ENCODE data around the gene DUSP16.

DUSP16 gene

GRCh38 chr12:12498210-12498609 lies 64.5 kb downstream of the DUSP16 start:
- no peak for DNase-seq (ENCODE audit: extremely low spot score)
- TF ChIP-seq CTCF (IDR thresholded peaks at IDR 0.05; ENCODE audit: control extremely low read depth, extremely low read depth, low read depth, missing control alignments): no peak
- ChIA-PET POLR2A (no interaction called here), CTCF (interaction anchor here (1.7 kb wide), 1 partner anchor 11 kb away, joined by 4 read pairs; no protein-coding TSS in a partner anchor)

GRCh38 chr12:12495536-12495935 lies 67.1 kb downstream of the DUSP16 start:
- POLR2A ChIA-PET: no interaction called here
- CTCF ChIA-PET: interaction anchor here (1.1 to 2.0 kb wide), 4 partner anchors 9 to 60 kb away, joined by 3 to 6 read pairs (median 4); no protein-coding TSS in a partner anchor
- TF ChIP-seq CTCF (IDR thresholded peaks at IDR 0.05; ENCODE audit: control extremely low read depth, extremely low read depth, low read depth, missing control alignments): no peak
- no peak for DNase-seq (ENCODE audit: extremely low spot score)

- DNase-seq (ENCODE audit: extremely low spot score): no peak
- ChIA-PET CTCF (interaction anchor here (4.0 kb wide), 1 partner anchor 11 kb away, joined by 13 read pairs; no protein-coding TSS in a partner anchor), POLR2A (no interaction called here)
- no peak for TF ChIP-seq CTCF (IDR thresholded peaks at IDR 0.05; ENCODE audit: control extremely low read depth, extremely low read depth, low read depth, missing control alignments)
These were observed 70.1 kb downstream of the DUSP16 start for GRCh38 chr12:12492547-12492946.

- DNase-seq (ENCODE audit: extremely low spot score): no peak
- TF ChIP-seq CTCF (IDR thresholded peaks at IDR 0.05; ENCODE audit: control extremely low read depth, extremely low read depth, low read depth, missing control alignments): no peak
- POLR2A ChIA-PET: no interaction called here
- CTCF ChIA-PET: interaction anchor here (1.0 to 4.0 kb wide), 3 partner anchors 9 to 12 kb away, joined by 3 to 13 read pairs (median 6); no protein-coding TSS in a partner anchor
These were observed 71.1 kb downstream of the DUSP16 start for GRCh38 chr12:12491606-12492005.

- CTCF ChIA-PET: interaction anchor here (1.7 kb wide), 1 partner anchor 17 kb away, joined by 6 read pairs; no protein-coding TSS in a partner anchor
- no peak for DNase-seq (ENCODE audit: extremely low spot score)
- POLR2A ChIA-PET: no interaction called here
- TF ChIP-seq CTCF (IDR thresholded peaks at IDR 0.05; ENCODE audit: control extremely low read depth, extremely low read depth, low read depth, missing control alignments): no peak
These were observed 73.7 kb downstream of the DUSP16 start for GRCh38 chr12:12488823-12489550.

- ChIA-PET POLR2A (no interaction called here), CTCF (interaction anchor here (1.7 to 1.9 kb wide), 3 partner anchors 17 to 61 kb away, joined by 4 to 6 read pairs (median 4); no protein-coding TSS in a partner anchor)
- TF ChIP-seq CTCF (IDR thresholded peaks at IDR 0.05; ENCODE audit: control extremely low read depth, extremely low read depth, low read depth, missing control alignments): no peak
- no peak for DNase-seq (ENCODE audit: extremely low spot score)
These were observed 74.4 kb downstream of the DUSP16 start for GRCh38 chr12:12488296-12488695.

All from GM10248 (cell line).